T-helper 1 cell treated with Interleukin-12 subunit alpha and Interleukin-12 subunit beta and Interleukin-4 antibody, amounts not matched to agents 30 μg/mL and 1 μg/mL, for 36 hours (primary cell): ENCODE measurements around the gene EEF1A1.
"Not testable (repeated sequence)": the region's sequence is repeated elsewhere in the genome, so short reads cannot be mapped to it uniquely, and the experiment has no call there.

Experiments
- H3K27ac Mint-ChIP-seq: one replicate; pipeline ENCODE4 v1.8.0; 2021; ENCODE audit warnings: mild to moderate bottlenecking, mixed read lengths
- H3K27me3 Mint-ChIP-seq: one replicate; pipeline ENCODE4 v1.8.0; 2021; ENCODE audit warnings: low read depth, mixed read lengths
- H3K36me3 Mint-ChIP-seq: one replicate; pipeline ENCODE4 v1.8.0; 2021; ENCODE audit warnings: low read depth, mixed read lengths
- H3K4me1 Mint-ChIP-seq: one replicate; pipeline ENCODE4 v1.8.0; 2021; ENCODE audit warnings: low read depth, mixed read lengths
- H3K4me3 Mint-ChIP-seq: one replicate; pipeline ENCODE4 v1.8.0; 2021; ENCODE audit warnings: mild to moderate bottlenecking, moderate library complexity, mixed read lengths
- H3K9me3 Mint-ChIP-seq: one replicate; pipeline ENCODE4 v1.8.0; 2021; ENCODE audit warnings: mixed read lengths

EEF1A1 gene

GRCh38 chr6:73520688-73521350, at the start of gene EEF1A1:
Gene EEF1A1, minus strand, starts transcription at chr6:73521032. Its CDS starts 1,006 bp downstream, at chr6:73520026.
- peaks cover 48% of the 10 kb centered on the region for H3K36me3 Mint-ChIP-seq
- H3K27ac Mint-ChIP-seq = peak within 1 kb of the TSS; percentile 99
- peaks cover 47% of the 10 kb centered on the region for H3K4me1 Mint-ChIP-seq
- H3K27me3 Mint-ChIP-seq = no peaks in the 10 kb centered on the region
- H3K9me3 Mint-ChIP-seq = no peaks in the 10 kb centered on the region
- H3K4me3 Mint-ChIP-seq = peak within 1 kb of the TSS; percentile 91

GRCh38 chr6:73569121-73569520, 48.3 kb upstream of the EEF1A1 start:
- Mint-ChIP-seq H3K4me3 (no peak overlapping the region), H3K27ac (no peak overlapping the region), H3K4me1 (no peaks in the 10 kb centered on the region), H3K27me3 (no peaks in the 10 kb centered on the region), H3K9me3 (no peaks in the 10 kb centered on the region), H3K36me3 (no peaks in the 10 kb centered on the region)

GRCh38 chr6:73566954-73567591, 46.2 kb upstream of the EEF1A1 start:
- Mint-ChIP-seq H3K27ac (no peak overlapping the region), H3K27me3 (no peaks in the 10 kb centered on the region), H3K4me1 (no peaks in the 10 kb centered on the region), H3K4me3 (no peak overlapping the region), H3K36me3 (no peaks in the 10 kb centered on the region), H3K9me3 (no peaks in the 10 kb centered on the region)

- H3K36me3 Mint-ChIP-seq, H3K27me3 Mint-ChIP-seq, H3K4me3 Mint-ChIP-seq, H3K4me1 Mint-ChIP-seq, H3K9me3 Mint-ChIP-seq, H3K27ac Mint-ChIP-seq: not testable (repeated sequence)
Measured at GRCh38 chr6:73566486-73566871, 45.6 kb upstream of the EEF1A1 start.

- no peak overlapping the region for H3K4me3 Mint-ChIP-seq
- H3K36me3 Mint-ChIP-seq = no peaks in the 10 kb centered on the region
- H3K27ac Mint-ChIP-seq = no peak overlapping the region
- peaks cover under 1% of the 10 kb centered on the region for H3K4me1 Mint-ChIP-seq
- H3K27me3 Mint-ChIP-seq = no peaks in the 10 kb centered on the region
- H3K9me3 Mint-ChIP-seq = no peaks in the 10 kb centered on the region
Measured at GRCh38 chr6:73565767-73566485, 45.1 kb upstream of the EEF1A1 start.

GRCh38 chr6:73564578-73565345, 43.9 kb upstream of the EEF1A1 start:
- Mint-ChIP-seq H3K27ac (no peak overlapping the region), H3K4me3 (no peak overlapping the region), H3K9me3 (no peaks in the 10 kb centered on the region), H3K27me3 (no peaks in the 10 kb centered on the region), H3K4me1 (peaks cover 2% of the 10 kb centered on the region), H3K36me3 (no peaks in the 10 kb centered on the region)

GRCh38 chr6:73562558-73562957, 41.7 kb upstream of the EEF1A1 start:
- Mint-ChIP-seq H3K27ac (no peak overlapping the region), H3K9me3 (no peaks in the 10 kb centered on the region), H3K4me1 (peaks cover 2% of the 10 kb centered on the region), H3K36me3 (no peaks in the 10 kb centered on the region), H3K27me3 (no peaks in the 10 kb centered on the region), H3K4me3 (no peak overlapping the region)

GRCh38 chr6:73560853-73561407, 40.1 kb upstream of the EEF1A1 start:
- no peak overlapping the region for H3K4me3 Mint-ChIP-seq
- H3K9me3 Mint-ChIP-seq = no peaks in the 10 kb centered on the region
- no peak overlapping the region for H3K27ac Mint-ChIP-seq
- H3K4me1 Mint-ChIP-seq = peaks cover 3% of the 10 kb centered on the region
- no peaks in the 10 kb centered on the region for H3K36me3 Mint-ChIP-seq
- H3K27me3 Mint-ChIP-seq = no peaks in the 10 kb centered on the region

- Mint-ChIP-seq H3K9me3 (no peaks in the 10 kb centered on the region), H3K27me3 (no peaks in the 10 kb centered on the region), H3K36me3 (no peaks in the 10 kb centered on the region), H3K27ac (no peak overlapping the region), H3K4me1 (peaks cover 3% of the 10 kb centered on the region), H3K4me3 (no peak overlapping the region)
Measured at GRCh38 chr6:73560182-73560732, 39.4 kb upstream of the EEF1A1 start.

- H3K27ac Mint-ChIP-seq, H3K9me3 Mint-ChIP-seq, H3K27me3 Mint-ChIP-seq, H3K4me3 Mint-ChIP-seq, H3K4me1 Mint-ChIP-seq, H3K36me3 Mint-ChIP-seq: not testable (repeated sequence)
Measured at GRCh38 chr6:73559399-73559794, 38.6 kb upstream of the EEF1A1 start.

- H3K36me3 Mint-ChIP-seq = no peaks in the 10 kb centered on the region
- H3K9me3 Mint-ChIP-seq = no peaks in the 10 kb centered on the region
- no peak overlapping the region for H3K4me3 Mint-ChIP-seq
- H3K27ac Mint-ChIP-seq = no peak overlapping the region
- H3K27me3 Mint-ChIP-seq = no peaks in the 10 kb centered on the region
- H3K4me1 Mint-ChIP-seq = peaks cover 3% of the 10 kb centered on the region
Measured at GRCh38 chr6:73558624-73559398, 38.0 kb upstream of the EEF1A1 start.

- Mint-ChIP-seq H3K9me3 (no peaks in the 10 kb centered on the region), H3K4me1 (peaks cover 3% of the 10 kb centered on the region), H3K27me3 (no peaks in the 10 kb centered on the region), H3K27ac (no peak overlapping the region), H3K36me3 (no peaks in the 10 kb centered on the region), H3K4me3 (no peak overlapping the region)
Measured at GRCh38 chr6:73556836-73557235, 36.0 kb upstream of the EEF1A1 start.

- not testable (repeated sequence) for H3K36me3 Mint-ChIP-seq, H3K4me1 Mint-ChIP-seq, H3K9me3 Mint-ChIP-seq, H3K27ac Mint-ChIP-seq, H3K4me3 Mint-ChIP-seq, H3K27me3 Mint-ChIP-seq
Measured at GRCh38 chr6:73555380-73555949, 34.6 kb upstream of the EEF1A1 start.
